ENCODE data around the gene TFCP2L1. TPM values are rescaled to one million over a fixed set of nuclear protein-coding genes. Genes with fewer than 3 reads are reported as not detected.
"Not testable (repeated sequence)": the region's sequence is repeated elsewhere in the genome, so short reads cannot be mapped to it uniquely, and the experiment has no call there.

The TFCP2L1 gene
- total RNA-seq, 1 donor from 2014 or later = 0.27 TPM

DNA sequence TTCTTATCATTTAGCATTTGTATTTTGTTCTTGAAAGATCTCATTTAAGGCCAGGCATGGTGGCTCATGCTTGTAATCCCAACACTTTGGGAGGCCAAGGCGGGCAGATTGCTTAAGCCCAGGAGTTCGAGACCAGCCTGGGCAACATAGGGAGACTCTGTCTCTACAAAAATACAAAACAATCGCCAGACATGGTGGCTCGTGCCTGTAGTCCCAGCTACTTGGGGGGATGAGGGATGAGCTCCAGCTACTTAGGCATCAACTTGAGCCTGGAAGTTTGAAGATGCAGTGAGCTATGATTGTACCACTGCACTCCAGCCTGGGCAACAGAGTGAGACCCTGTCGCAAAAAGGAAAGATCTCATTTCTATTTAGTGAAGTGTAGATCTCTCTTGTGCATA is 12.9 kb upstream of the TFCP2L1 start:
- DNase-seq (ENCODE audit: low spot score); intact Hi-C loops (cut with DNase I): not testable (repeated sequence)

DNA sequence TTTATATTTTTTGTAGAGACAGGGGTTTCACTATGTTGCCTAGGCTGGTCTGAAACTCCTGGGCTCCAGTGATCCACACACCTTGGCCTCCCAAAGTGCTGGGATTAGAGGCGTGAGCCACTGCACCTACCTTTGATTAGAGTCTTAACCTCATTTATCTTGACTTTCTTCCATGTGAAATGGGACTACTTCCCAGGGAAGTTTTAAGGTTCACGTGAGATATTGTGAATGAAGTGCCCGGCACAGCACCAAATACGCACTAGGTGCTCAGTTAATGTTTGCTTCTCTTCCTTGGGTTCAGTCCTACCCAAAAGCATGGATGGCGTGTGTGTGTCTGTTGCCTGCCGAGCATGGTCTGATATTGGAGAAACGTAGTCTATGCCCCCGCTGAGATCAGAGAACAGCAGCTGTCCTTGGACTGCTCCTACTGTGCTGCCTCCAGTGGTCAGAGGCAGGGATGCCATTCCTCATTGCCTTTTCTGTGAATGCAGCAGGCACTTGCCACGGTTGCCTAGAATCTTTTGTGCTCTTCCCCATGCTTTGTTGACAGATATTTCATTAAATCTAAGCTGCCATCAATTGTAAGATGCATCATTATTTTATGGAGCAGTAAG is 12.3 kb upstream of the TFCP2L1 start:
- ATAC-seq = no peak
- DNase-seq (ENCODE audit: low spot score) = no peak
- intact Hi-C loops (cut with DNase I) = no loop called here

More for the DNA sequence above, 12.9 kb upstream of the TFCP2L1 start:
- not testable (repeated sequence) for ATAC-seq

DNA sequence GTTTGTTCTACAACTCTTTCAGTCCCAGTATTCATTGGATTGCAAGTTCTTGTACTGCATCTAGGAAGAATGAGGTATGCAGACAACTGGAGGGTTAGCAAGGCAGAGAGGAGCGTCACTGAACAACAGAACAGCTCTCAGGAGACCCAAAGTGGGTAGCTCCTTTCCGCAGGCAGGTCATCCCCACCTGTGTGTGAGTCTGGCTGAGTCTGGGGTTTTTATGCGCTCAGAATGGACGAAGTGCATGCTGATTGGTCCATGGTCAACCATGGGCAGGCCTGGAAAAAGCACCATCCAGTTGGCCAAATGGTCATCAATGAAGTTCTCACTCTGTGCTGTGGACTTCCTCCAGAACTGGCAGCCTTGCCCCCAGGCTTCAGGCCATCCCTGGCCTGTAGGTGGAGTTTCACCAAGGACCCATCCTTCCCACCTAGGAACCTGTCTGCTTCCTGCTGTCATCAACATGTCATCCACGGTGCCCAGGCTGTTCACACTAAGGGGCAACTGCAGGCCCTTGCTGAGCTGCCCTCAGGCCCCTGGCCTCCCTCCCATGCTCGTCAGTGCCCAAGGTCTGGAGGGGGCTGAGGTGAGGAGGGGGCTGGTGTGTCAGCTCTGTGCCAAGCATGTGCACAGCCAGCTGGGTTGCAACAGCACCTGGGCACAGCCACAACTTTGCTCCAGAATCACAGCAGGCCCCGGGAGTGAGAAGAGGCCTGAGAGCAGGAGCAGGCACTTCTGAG is 11.1 kb upstream of the TFCP2L1 start:
- DNase-seq (ENCODE audit: low spot score) (no peak), ATAC-seq (no peak)
- intact Hi-C loops (cut with DNase I) = no loop called here

DNA sequence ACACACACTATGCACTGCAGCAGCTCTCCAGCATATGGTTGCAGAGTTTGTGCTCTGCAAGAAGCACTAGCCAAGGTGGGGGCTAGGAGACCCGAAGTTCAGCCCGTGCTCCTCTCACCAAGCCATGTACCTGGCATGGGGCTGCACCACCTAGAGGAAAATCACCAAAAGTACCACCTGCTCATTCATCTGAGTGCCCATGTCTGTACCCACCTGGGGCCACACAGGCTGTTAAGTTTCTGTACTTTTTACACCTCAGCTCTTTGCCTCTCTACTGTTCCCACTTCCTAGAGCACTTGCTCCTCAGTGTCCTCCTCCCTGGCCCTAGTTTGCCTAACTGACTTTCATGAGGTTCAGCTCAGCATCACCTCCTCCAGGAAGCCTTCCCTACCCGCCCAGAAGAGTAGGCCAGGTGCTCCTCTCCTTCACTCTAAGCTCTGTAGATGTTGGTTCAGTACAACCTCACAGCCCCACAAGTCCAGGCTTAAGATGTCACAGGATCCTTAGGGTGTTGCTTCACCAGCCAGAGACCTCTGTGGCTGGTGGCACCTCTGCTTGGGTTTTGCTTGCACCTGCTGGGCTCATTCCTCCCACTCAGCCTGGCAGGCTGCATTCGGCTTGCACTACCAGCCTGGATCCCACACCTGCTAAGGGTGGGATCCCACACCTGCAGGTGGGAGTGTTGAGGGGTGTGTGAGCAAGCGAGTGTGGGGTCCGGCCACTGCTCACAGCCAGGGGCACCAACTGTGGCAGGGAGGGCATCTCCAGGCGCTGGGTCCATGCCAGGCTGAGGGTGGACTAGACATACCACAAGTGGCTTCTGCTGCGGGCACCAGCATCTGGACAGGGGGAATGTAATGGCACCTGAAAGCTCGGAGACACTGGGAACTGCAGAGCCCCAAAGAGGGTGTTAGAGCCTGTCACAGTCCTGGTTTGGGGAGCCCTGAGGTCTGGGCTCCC is 10.2 kb upstream of the TFCP2L1 start:
- no peak for DNase-seq (ENCODE audit: low spot score)
- no peak for ATAC-seq
- intact Hi-C loops (cut with DNase I) = no loop called here

DNA sequence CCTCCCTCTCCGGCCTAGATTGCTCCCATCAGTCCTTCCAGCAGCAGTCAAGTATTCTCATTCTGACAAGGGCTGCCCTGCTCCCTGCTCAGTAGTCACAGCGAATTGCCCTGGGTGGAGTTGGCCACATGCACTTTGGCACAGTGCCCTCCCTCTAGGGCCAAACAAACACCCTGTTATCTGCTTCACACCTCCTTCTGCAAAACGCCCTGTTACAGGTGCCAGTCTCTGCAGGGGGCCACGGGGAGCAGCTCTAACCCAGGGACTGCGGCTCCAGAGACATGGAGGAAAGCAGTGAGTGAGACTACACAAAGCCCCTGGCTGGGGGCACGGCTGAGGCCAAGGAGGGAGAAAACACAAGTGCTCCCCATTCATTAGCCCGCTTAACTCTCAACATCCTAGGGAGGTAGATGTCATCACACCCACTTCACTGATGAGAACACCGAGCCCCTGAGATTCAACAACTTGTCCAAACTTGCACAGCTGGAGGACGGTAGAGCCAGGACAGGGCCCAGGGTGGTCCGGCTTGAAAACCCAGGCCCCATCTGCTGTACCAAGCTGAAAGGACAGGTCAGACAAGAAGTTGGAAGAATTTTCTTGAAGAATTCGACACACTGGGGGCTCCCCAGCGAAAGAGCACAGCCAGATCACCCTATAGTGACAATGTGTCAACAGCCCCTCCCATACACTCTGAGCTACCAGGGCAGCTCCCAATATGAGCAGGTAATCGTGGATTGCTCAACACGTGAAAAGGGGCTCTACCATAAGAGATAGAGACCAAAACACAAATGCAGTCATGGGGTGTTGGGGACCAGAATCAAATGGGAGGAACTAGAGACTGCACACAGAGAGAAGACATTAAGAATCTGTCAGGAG is 8.7 kb upstream of the TFCP2L1 start:
- intact Hi-C loops (cut with DNase I) = no loop called here
- ATAC-seq = no peak

DNA sequence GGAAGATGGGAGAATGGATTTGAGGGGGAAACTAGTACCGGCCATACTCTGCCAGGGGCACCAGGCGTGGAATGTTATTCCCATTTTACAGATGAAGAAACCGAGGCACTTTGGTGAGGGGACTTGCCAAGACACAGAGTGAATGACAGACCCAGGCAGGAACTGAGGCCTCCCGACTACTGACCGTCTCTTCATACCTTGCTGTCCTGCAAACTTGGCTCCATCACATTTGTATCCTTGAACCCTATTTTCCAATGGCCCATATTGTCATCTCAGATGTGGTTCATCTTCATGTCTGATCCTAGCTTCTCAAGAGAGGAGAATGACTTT is 6.2 kb upstream of the TFCP2L1 start:
- ATAC-seq (no peak), DNase-seq (ENCODE audit: low spot score) (no peak)
- intact Hi-C loops (cut with DNase I) = no loop called here

More for the DNA sequence above, 8.7 kb upstream of the TFCP2L1 start:
- no peak for DNase-seq (ENCODE audit: low spot score)

DNA sequence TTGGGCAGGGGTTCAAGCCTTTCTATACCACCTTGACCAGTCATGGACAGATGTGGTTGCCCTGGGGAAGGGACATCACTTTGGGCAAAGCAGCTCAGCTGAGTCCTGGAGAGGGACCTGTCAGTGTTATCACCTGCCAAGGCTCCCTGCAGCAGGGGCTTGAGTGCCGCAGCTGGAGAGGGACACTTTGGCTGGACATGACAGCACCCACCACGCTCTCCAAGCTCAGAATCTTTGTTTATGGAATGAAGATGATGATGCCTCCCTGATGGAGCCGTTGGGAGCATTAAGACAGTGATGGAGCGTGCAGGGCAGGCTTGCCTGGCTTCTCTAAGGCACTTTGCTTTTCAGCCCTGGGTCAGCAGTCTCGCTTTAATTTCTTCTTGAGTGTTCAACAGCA is 4.3 kb upstream of the TFCP2L1 start:
- ATAC-seq (no peak), DNase-seq (ENCODE audit: low spot score) (no peak)
- intact Hi-C loops (cut with DNase I) = no loop called here

DNA sequence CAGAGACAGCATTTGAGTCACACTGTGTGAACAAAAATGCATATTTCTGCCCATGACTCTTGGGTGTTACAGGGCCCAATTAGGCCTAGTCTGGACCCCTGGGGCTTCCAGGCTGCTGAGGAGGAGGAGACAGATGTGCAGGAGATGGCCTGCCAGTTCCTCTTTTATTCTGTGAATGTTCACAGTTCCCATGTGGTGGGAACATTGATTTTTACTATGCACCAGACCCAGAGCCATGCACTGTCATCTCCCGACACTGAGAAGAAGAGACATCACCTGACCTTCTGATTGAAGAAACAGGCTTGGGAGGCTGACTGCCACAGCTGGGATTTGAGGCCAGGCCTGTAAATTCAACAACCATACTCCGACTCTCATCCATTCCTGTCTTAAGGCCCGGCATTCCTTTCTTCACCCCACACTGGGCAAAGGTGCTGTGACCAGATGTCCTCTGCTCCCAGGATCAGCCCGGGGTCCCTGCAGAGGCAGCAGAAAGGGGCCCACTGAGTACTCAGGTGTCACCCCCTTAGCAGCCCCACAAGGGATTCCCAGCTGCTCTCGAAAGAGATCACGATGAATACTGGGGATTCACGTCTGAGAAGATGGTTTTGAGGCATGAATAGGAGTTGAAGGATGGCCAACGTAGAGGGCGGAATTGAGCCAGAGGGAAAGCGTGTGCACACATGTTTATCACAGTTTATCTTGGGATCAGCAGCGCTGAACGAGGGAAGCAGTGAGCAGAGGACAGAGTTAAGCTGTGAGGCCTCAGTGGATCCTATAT is 3.6 kb upstream of the TFCP2L1 start:
- no peak for ATAC-seq
- intact Hi-C loops (cut with DNase I) = no loop called here

DNA sequence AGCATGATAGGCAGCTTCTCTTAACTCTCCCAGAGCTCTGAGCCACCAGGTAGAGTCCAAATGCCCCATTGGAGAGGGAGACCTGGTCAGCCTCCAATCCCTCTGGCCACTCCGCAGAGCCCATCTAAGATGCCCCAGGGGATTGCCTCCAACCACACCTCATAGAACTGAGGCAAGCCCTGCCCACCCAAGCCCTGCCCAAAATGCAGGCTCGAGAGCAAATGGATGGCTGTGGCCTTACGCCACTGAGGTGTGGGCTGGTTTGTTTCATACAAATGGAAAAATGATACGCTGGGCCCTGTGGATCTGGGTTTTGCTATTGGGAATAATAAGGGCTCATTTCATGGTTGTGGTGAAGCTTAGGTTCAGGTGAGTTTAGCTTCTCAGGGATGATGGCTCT is 3.0 kb upstream of the TFCP2L1 start:
- no peak for DNase-seq (ENCODE audit: low spot score)
- no peak for ATAC-seq
- intact Hi-C loops (cut with DNase I) = no loop called here

More for the DNA sequence above, 3.6 kb upstream of the TFCP2L1 start:
- DNase-seq (ENCODE audit: low spot score) = no peak

DNA sequence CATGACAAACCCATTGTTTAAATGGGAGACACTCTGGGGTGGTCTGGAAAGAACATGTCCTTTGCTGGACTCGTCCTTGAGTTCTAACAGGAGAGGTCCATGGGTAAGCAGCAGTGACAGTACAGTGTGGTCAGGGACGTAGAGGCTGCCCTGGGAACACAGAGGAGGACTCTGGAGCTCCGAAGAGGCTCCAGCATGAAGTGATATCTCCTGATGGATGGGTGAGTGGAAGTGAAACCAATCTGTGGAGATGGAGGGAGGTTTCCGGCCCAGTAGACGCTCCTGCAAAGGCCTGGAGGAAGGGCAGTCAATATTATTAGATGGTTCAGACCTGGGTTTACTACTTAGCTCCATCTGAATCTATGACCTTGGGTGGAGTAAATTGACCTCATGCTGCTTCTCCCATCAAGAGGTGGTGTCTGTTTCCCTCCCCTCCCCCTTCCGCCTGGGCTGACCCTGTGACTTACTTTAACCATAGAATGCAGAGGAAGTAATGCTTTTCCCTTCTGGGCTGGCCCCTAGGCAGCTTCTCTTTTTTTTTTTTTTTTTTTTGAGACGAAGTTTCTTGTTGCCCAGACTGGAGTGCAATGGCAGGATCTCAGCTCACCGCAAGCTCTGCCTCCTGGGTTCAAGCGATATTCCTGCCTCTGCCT is 2.3 kb upstream of the TFCP2L1 start:
- ATAC-seq (peak; percentile 67), DNase-seq (ENCODE audit: low spot score) (no peak)
- intact Hi-C loops (cut with DNase I) = no loop called here

DNA sequence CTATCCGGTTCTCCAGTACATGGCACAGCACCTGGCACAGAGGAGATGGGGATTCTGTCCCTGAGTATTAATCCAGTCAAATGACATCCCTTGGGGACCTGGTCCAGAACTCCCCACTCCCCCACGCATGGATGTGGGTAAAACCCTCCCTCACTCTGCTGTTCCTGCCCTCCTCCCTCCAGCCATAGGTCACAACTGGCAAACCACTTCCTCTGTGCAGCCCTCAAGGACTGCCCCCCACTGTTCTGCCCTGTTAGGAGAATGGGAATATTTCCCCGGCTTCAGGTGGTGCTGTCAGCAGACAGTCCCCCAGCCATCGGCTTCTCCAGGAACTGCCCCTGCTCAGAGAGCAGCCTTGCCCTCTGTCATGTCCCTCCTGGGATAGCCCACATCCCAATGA is 1.5 kb upstream of the TFCP2L1 start:
- ATAC-seq (no peak), DNase-seq (ENCODE audit: low spot score) (no peak)
- intact Hi-C loops (cut with DNase I) = no loop called here

DNA sequence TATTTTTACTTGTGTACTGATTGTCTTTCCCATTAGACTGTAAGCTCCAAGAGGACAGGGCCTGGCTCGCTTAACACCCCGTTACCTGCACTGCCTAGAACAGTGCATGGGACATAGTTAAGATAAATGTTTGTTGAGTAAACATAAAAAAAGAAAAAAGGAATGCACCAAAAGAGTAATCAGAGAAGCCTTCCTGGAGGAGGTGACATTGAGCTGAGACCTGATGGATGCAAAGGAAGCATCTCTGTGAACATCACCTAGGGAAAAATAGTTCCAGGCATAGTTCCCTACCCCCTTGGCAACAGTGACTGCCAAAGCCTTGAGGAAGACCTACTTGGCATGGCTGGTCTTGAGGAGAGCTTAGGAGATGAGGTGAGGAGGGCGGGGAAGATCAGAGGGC is 924 bp upstream of the TFCP2L1 start:
- intact Hi-C loops (cut with DNase I) = no loop called here
- DNase-seq (ENCODE audit: low spot score) = no peak
- no peak for ATAC-seq

DNA sequence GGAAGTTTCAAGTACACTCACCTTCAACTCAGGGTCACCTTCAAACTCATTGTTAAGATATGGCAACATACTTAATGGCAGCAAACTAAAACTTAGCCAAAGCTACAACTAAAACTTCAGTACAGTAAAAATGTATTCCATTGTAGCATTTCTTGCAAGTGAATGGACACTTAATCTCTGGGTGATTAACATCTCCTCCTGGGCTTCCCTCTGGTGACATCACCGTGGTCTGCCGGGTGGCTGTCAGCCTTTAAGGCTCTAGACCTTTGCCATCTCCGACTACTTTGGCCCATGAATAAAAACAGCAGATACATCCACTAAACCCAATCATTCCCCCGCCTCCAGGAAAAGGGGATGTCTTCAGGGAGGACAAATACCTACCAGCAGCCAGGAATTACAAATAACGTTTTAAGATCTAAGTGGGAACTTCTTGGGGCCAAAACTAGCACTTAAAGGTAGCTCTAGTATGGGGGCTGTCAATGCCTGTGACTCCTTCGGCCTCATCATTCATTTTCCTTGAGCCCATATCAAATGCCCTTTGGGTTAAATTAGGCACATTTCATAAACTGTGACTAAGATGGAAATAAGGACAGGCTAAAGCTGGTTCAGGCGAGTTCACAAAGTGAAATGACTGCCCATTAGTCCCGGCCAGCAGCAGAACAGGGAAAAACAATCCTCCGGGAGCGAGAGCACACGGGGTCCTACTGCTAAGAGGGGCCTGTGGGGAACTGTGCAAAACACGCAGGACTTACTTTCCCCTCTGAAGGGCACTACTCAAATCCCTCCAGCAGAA is 1.1 kb downstream of the TFCP2L1 start:
- no peak for DNase-seq (ENCODE audit: low spot score)
- intact Hi-C loops (cut with DNase I) = no loop called here

DNA sequence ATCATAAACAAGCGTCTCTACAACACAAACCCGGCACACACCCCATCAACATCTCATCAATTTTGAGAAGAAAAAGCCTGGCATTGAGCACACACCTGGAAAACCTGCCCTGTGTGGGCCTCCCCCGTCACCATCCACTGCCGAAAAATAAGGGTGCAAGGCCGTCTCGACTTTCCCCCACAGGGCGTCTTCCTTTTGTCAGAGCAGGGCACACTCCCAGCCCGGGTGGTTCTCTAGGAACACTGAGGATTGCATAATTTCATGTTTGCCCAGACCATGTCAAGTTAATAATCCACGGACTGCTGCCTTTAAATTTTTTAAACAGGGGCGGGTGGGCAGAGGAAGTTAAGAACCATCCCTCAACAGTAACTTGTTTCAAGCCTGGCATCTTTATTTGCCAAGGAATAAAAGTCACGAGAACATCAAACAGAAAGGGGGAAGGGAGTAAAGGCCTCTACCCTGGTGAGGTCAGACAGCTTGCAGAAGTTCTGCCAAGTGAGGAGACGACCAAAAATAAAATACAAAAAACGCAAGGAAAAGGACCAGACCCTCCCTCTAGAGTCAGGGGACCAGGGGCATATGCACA is 2.1 kb downstream of the TFCP2L1 start:
- intact Hi-C loops (cut with DNase I) = no loop called here
- DNase-seq (ENCODE audit: low spot score) (no peak), ATAC-seq (no peak)

More for the DNA sequence above, 1.1 kb downstream of the TFCP2L1 start:
- no peak for ATAC-seq

DNA sequence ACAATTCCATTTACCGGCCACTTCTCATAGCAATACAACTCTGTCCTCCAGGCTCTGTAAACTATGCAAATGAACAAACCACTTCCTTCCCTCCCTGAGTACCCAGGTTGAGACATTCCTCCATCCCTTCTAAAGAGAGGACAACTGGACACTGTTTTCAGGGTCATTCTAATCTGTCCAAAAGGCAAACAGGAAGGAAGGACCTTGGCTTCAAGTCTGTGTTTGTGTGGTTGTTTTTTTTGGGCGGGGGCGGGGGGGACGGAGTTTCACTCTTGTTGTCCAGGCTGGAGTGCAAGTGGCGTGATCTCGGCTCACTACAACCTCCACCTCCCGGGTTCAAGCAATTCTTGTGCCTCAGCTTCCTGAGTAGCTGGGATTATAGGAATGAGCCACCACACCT is 3.3 kb downstream of the TFCP2L1 start:
- intact Hi-C loops (cut with DNase I) = no loop called here
- DNase-seq (ENCODE audit: low spot score) (no peak), ATAC-seq (no peak)

DNA sequence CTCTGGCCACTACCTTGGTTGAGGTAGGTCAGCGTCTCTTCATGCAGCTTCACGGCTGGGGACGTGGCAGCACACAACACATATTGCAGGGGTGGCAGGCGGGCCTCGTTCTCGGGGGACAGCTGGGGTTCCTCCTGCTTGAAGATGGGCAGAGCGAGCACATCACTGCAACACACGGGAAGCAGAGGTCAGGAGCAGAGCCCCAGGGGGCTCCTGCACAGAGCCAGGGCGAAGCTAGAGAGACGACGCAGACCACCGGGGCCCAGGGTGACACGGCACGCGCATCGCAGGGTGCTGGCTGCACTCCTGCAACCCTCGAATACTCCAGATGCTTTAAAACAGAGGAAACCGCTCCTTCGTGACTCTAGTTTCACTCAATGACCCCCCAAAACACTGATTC is 3.9 kb downstream of the TFCP2L1 start:
- no peak for DNase-seq (ENCODE audit: low spot score)
- ATAC-seq = no peak
- intact Hi-C loops (cut with DNase I) = no loop called here

Measured in sciatic nerve (tissue), 2 donors.